HEK293 (cell line): Measurements from ENCODE around the gene NAA80.

Experiments used
- AEBP2 ChIP-seq: fragments of 450-650 bp; formaldehyde crosslinking; IDR thresholded peaks from 2 replicates; pipeline ENCODE4 v1.5.1; 2016; ENCODE audit warnings: missing biosample characterization, missing genetic modification characterization, borderline replicate concordance
- HOXA7 ChIP-seq: sonication (generic); formaldehyde crosslinking; IDR thresholded peaks from 2 replicates; pipeline ENCODE4 v1.8.1; 2022; ENCODE audit warnings: missing genetic modification reagents, borderline replicate concordance
- IKZF3 ChIP-seq: fragments of 450-650 bp; IDR thresholded peaks from 2 replicates; pipeline ENCODE4 v1.5.0; 2018; ENCODE audit warnings: missing biosample characterization, mild to moderate bottlenecking, missing genetic modification characterization, moderate library complexity
- PATZ1 ChIP-seq: fragments of 450-650 bp; formaldehyde crosslinking; IDR thresholded peaks from 2 replicates; pipeline ENCODE4 v1.5.1; 2016; ENCODE audit warnings: missing biosample characterization, missing genetic modification characterization
- PRDM2 ChIP-seq: fragments of 450-650 bp; formaldehyde crosslinking; IDR thresholded peaks from 2 replicates; pipeline ENCODE4 v1.5.1; 2016; ENCODE audit warnings: missing biosample characterization, missing genetic modification characterization, borderline replicate concordance
- SP2 ChIP-seq: fragments of 450-650 bp; formaldehyde crosslinking; IDR thresholded peaks from 2 replicates; pipeline ENCODE4 v1.5.1; 2016; ENCODE audit warnings: missing biosample characterization, missing genetic modification characterization
- ZNF133 ChIP-seq: fragments of 450-650 bp; formaldehyde crosslinking; IDR thresholded peaks from 2 replicates; pipeline ENCODE4 v1.5.1; 2016; ENCODE audit warnings: missing biosample characterization, missing genetic modification characterization
- ZNF202 ChIP-seq: fragments of 450-650 bp; formaldehyde crosslinking; IDR thresholded peaks from 2 replicates; pipeline ENCODE4 v1.5.1; 2016; ENCODE audit warnings: missing biosample characterization, missing genetic modification characterization, borderline replicate concordance
- ZNF211 ChIP-seq: fragments of 450-650 bp; formaldehyde crosslinking; IDR thresholded peaks from 2 replicates; pipeline ENCODE4 v1.5.1; 2016; ENCODE audit warnings: low read depth, missing biosample characterization, missing genetic modification characterization
- ZNF292 ChIP-seq: fragments of 450-650 bp; formaldehyde crosslinking; IDR thresholded peaks from 2 replicates; pipeline ENCODE4 v1.5.1; 2016; ENCODE audit warnings: low read depth, missing biosample characterization, missing genetic modification characterization, borderline replicate concordance
- ZNF404 ChIP-seq: fragments of 450-650 bp; formaldehyde crosslinking; IDR thresholded peaks from 2 replicates; pipeline ENCODE4 v1.5.1; 2017; ENCODE audit warnings: missing biosample characterization, missing genetic modification characterization
- ZNF473 ChIP-seq: fragments of 450-650 bp; formaldehyde crosslinking; IDR thresholded peaks from 2 replicates; pipeline ENCODE4 v1.5.1; 2017; ENCODE audit warnings: missing biosample characterization, missing genetic modification characterization
- ZNF518A ChIP-seq: fragments of 450-650 bp; formaldehyde crosslinking; conservative IDR thresholded peaks from 2 replicates; pipeline ENCODE4 v1.5.1; 2016; ENCODE audit warnings: low read depth, missing biosample characterization, missing genetic modification characterization
- ZNF529 ChIP-seq: fragments of 450-650 bp; formaldehyde crosslinking; IDR thresholded peaks from 2 replicates; pipeline ENCODE4 v1.5.1; 2017; ENCODE audit warnings: missing genetic modification characterization, missing biosample characterization; ENCODE audit not compliant: insufficient replicate concordance
- ZNF596 ChIP-seq: fragments of 450-650 bp; IDR thresholded peaks from 2 replicates; pipeline ENCODE4 v1.5.0; 2018; ENCODE audit warnings: missing biosample characterization, mild to moderate bottlenecking, missing genetic modification characterization, moderate library complexity
- ZNF629 ChIP-seq: fragments of 450-650 bp; formaldehyde crosslinking; IDR thresholded peaks from 2 replicates; pipeline ENCODE4 v1.5.1; 2017; ENCODE audit warnings: missing biosample characterization, missing genetic modification characterization
- ZNF704 ChIP-seq: fragments of 450-650 bp; formaldehyde crosslinking; IDR thresholded peaks from 2 replicates; pipeline ENCODE4 v1.5.1; 2016; ENCODE audit warnings: missing biosample characterization, missing genetic modification characterization
- ZXDB ChIP-seq: fragments of 450-650 bp; formaldehyde crosslinking; IDR thresholded peaks from 2 replicates; pipeline ENCODE4 v1.5.1; 2016; ENCODE audit warnings: missing biosample characterization, missing genetic modification characterization
- TF ChIP-seq, protein P1 (sequence below): fragments of 450-650 bp; formaldehyde crosslinking; IDR thresholded peaks from 2 replicates; pipeline ENCODE4 v1.5.1; 2016; ENCODE audit warnings: missing biosample characterization, missing genetic modification characterization

The NAA80 gene

GRCh38 chr3:50292159-50293078, 6.8 kb downstream of the NAA80 start, which contains the start of gene IFRD2 (continued):
- no peak for TF ChIP-seq AEBP2 (tag by site-specific recombination)
- TF ChIP-seq ZXDB (tag by site-specific recombination) = peak; percentile 72
- TF ChIP-seq ZNF529 = no peak
- TF ChIP-seq ZNF211 (tag by site-specific recombination) = no peak
- no peak for TF ChIP-seq ZNF404 (tag by site-specific recombination)
- TF ChIP-seq ZNF704 (tag by site-specific recombination) = peak; percentile 99
- no peak for TF ChIP-seq ZNF596
- peak; percentile 58 for TF ChIP-seq SP2 (tag by site-specific recombination)
- TF ChIP-seq, protein P1, sequence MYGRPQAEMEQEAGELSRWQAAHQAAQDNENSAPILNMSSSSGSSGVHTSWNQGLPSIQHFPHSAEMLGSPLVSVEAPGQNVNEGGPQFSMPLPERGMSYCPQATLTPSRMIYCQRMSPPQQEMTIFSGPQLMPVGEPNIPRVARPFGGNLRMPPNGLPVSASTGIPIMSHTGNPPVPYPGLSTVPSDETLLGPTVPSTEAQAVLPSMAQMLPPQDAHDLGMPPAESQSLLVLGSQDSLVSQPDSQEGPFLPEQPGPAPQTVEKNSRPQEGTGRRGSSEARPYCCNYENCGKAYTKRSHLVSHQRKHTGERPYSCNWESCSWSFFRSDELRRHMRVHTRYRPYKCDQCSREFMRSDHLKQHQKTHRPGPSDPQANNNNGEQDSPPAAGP = peak; percentile 73
- no peak for TF ChIP-seq HOXA7 (CRISPR knock-in tag)
- TF ChIP-seq PATZ1 (tag by site-specific recombination) = peak; percentile 53; the same call in 1 of the 2 replicates
- TF ChIP-seq IKZF3 = no peak
- TF ChIP-seq ZNF473 (tag by site-specific recombination) = no peak
- TF ChIP-seq ZNF202 = no peak
- TF ChIP-seq ZNF133 (tag by site-specific recombination) = no peak
- TF ChIP-seq ZNF629 (tag by site-specific recombination) = peak; percentile 48; the same call in 1 of the 2 replicates
- TF ChIP-seq ZNF292 (tag by site-specific recombination) = no peak
- TF ChIP-seq PRDM2 (tag by site-specific recombination) = no peak
- 0 out of 2 replicates have a peak, but pooled peaks have one; percentile 29 for TF ChIP-seq ZNF518A (tag by site-specific recombination)
